Neural crest cell (in vitro differentiated cells): ENCODE measurements around the gene CYP19A1. TPM values are rescaled to one million over a fixed set of nuclear protein-coding genes. Genes with fewer than 3 reads are reported as not detected.

Experiments used
- DNase-seq: peaks from one replicate; pipeline ENCODE4 v3.0.0; 2021; ENCODE audit warnings: low read depth, mixed read lengths, low spot score
- H3K27ac Mint-ChIP-seq: one replicate; pipeline ENCODE4 v1.8.0; 2021; ENCODE audit warnings: mild to moderate bottlenecking, mixed read lengths; ENCODE audit not compliant: unreplicated experiment
- H3K27me3 Mint-ChIP-seq: 2 replicates; pipeline ENCODE4 v1.8.0; 2021; ENCODE audit warnings: low read depth, mild to moderate bottlenecking, mixed read lengths
- H3K36me3 Mint-ChIP-seq: 2 replicates; pipeline ENCODE4 v1.8.0; 2021; ENCODE audit warnings: low read depth, mild to moderate bottlenecking, mixed read lengths
- H3K4me1 Mint-ChIP-seq: 2 replicates; pipeline ENCODE4 v1.8.0; 2021; ENCODE audit warnings: mixed read lengths
- H3K4me3 Mint-ChIP-seq: one replicate; pipeline ENCODE4 v1.8.0; 2021; ENCODE audit warnings: mild to moderate bottlenecking, mixed read lengths
- H3K9me3 Mint-ChIP-seq: 2 replicates; pipeline ENCODE4 v1.8.0; 2021; ENCODE audit warnings: mixed read lengths
- total RNA-seq: library from RNA; stranded (reverse); gene quantifications from 2 replicates; pipeline ENCODE4 v1.2.1, GENCODE V29; 2021
- TF ChIP-seq, protein P1 (sequence below): fragments of 200-600 bp; sonication (generic); conservative IDR thresholded peaks from 2 replicates; pipeline ENCODE4 v1.5.0; 2021; ENCODE audit warnings: antibody characterized with exemption, mild to moderate bottlenecking

The CYP19A1 gene
- total RNA-seq, 1 donor from 2014 or later = not detected

DNA sequence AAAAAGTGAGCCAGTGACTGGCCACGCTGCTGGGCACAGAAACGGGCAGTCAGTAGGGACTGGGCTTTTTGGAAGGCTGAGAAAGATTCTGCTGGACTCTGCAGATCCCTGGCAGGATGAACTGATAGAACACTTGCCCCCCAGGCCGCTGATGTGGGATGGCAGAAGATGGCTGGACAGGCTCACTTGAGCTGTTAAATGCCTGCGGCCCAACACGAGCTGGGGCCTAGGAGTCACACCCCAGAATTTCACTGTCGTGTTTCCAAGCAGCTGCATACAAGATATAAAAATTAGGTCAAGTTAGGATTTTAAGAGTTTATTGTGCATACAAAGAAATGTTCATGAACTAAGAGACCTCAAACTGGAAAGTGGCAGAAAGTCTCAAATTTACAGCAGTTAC is 29.9 kb upstream of the CYP19A1 start:
- Mint-ChIP-seq H3K9me3 (no peaks in the 10 kb centered on the region), H3K36me3 (no peaks in the 10 kb centered on the region), H3K27ac (no peak overlapping the region), H3K27me3 (no peaks in the 10 kb centered on the region), H3K4me1 (no peaks in the 10 kb centered on the region), H3K4me3 (no peak overlapping the region)
- TF ChIP-seq, protein P1, sequence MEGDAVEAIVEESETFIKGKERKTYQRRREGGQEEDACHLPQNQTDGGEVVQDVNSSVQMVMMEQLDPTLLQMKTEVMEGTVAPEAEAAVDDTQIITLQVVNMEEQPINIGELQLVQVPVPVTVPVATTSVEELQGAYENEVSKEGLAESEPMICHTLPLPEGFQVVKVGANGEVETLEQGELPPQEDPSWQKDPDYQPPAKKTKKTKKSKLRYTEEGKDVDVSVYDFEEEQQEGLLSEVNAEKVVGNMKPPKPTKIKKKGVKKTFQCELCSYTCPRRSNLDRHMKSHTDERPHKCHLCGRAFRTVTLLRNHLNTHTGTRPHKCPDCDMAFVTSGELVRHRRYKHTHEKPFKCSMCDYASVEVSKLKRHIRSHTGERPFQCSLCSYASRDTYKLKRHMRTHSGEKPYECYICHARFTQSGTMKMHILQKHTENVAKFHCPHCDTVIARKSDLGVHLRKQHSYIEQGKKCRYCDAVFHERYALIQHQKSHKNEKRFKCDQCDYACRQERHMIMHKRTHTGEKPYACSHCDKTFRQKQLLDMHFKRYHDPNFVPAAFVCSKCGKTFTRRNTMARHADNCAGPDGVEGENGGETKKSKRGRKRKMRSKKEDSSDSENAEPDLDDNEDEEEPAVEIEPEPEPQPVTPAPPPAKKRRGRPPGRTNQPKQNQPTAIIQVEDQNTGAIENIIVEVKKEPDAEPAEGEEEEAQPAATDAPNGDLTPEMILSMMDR = no peak
- DNase-seq = no peak

DNA sequence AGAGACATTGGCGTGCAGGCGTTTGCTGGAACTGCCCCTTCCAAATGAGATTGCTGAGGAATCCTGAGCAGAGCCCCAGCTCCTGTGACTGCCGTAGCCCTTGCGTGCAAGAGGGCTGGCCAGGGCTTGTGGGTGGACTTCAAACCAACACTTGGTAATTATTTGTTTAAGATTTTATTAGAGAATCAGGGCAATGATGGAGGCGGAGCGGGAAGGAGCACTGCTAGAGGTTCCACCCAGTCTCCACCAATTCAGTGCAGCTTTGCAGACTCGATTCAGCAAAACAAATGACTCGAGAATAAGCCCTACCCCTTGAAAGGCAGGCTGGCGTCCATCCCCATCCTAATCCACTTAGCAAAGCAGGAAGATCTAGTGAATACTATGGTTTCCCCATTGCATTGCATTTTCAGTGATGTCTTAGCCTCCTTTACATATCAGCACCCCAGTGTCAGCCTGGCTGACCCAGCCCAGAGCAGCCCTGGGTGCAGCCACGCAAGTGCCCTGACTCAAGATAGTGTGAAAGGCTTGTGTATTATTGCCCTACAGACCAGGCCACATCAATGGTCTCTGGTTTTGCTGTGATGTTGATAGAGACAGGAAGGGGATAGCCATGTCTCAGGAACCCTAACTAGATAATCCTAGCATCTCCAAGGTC is 29.1 kb upstream of the CYP19A1 start:
- no peak for DNase-seq
- no peaks in the 10 kb centered on the region for H3K27me3 Mint-ChIP-seq
- no peaks in the 10 kb centered on the region for H3K4me1 Mint-ChIP-seq
- TF ChIP-seq, protein P1 = no peak
- no peaks in the 10 kb centered on the region for H3K9me3 Mint-ChIP-seq
- H3K36me3 Mint-ChIP-seq = no peaks in the 10 kb centered on the region
- no peak overlapping the region for H3K4me3 Mint-ChIP-seq
- H3K27ac Mint-ChIP-seq = no peak overlapping the region

GRCh38 chr15:51366920-51367319 is 28.5 kb upstream of the CYP19A1 start:
- no peak overlapping the region for H3K4me3 Mint-ChIP-seq
- H3K4me1 Mint-ChIP-seq = no peaks in the 10 kb centered on the region
- TF ChIP-seq, protein P1 = no peak
- no peak for DNase-seq
- H3K9me3 Mint-ChIP-seq = no peaks in the 10 kb centered on the region
- H3K27ac Mint-ChIP-seq = no peak overlapping the region
- H3K36me3 Mint-ChIP-seq = no peaks in the 10 kb centered on the region
- no peaks in the 10 kb centered on the region for H3K27me3 Mint-ChIP-seq

GRCh38 chr15:51366071-51366470 is 27.7 kb upstream of the CYP19A1 start:
- H3K27ac Mint-ChIP-seq = no peak overlapping the region
- TF ChIP-seq, protein P1 = no peak
- no peaks in the 10 kb centered on the region for H3K9me3 Mint-ChIP-seq
- no peaks in the 10 kb centered on the region for H3K36me3 Mint-ChIP-seq
- H3K4me1 Mint-ChIP-seq = no peaks in the 10 kb centered on the region
- no peaks in the 10 kb centered on the region for H3K27me3 Mint-ChIP-seq
- H3K4me3 Mint-ChIP-seq = no peak overlapping the region
- no peak for DNase-seq

- TF ChIP-seq, protein P1 = no peak
- Mint-ChIP-seq H3K4me1 (no peaks in the 10 kb centered on the region), H3K36me3 (no peaks in the 10 kb centered on the region), H3K27ac (no peak overlapping the region), H3K4me3 (no peak overlapping the region), H3K9me3 (no peaks in the 10 kb centered on the region), H3K27me3 (no peaks in the 10 kb centered on the region)
- no peak for DNase-seq
These were observed 27.0 kb upstream of the CYP19A1 start for GRCh38 chr15:51365417-51365816.
